ENCODE measurements around the gene REC8.

The REC8 gene

GRCh38 chr14:24212924-24213865 lies 41.3 kb downstream of the REC8 start, which contains the start of gene CHMP4A:
Gene CHMP4A (minus strand): TSS chr14:24213488. CDS start chr14:24213439, 49 bp downstream.
- no peak for TF ChIP-seq CTCF (IDR thresholded peaks at IDR 0.05)

GRCh38 chr14:24213866-24214662 lies 42.2 kb downstream of the REC8 start:
- TF ChIP-seq CTCF (IDR thresholded peaks at IDR 0.05), result no peak

- peak; percentile 70 for TF ChIP-seq CTCF (IDR thresholded peaks at IDR 0.05)
Observed at GRCh38 chr14:24215495-24216344, 43.8 kb downstream of the REC8 start, which contains the start of gene MDP1. Gene MDP1 (minus strand): TSS chr14:24216066. CDS start chr14:24215955, 111 bp downstream.

- no peak for TF ChIP-seq CTCF (IDR thresholded peaks at IDR 0.05)
Observed at GRCh38 chr14:24216345-24216699, 44.4 kb downstream of the REC8 start.

GRCh38 chr14:24219080-24219479 lies 47.2 kb downstream of the REC8 start:
- no peak for TF ChIP-seq CTCF (IDR thresholded peaks at IDR 0.05)

- no peak for TF ChIP-seq CTCF (IDR thresholded peaks at IDR 0.05)
Observed at GRCh38 chr14:24219521-24219920, 47.6 kb downstream of the REC8 start.

GRCh38 chr14:24224618-24225071 lies 52.8 kb downstream of the REC8 start:
- no peak for TF ChIP-seq CTCF (IDR thresholded peaks at IDR 0.05)
